ENCODE measurements around the gene PTPRD. TPM values are rescaled to one million over a fixed set of nuclear protein-coding genes. Genes with fewer than 3 reads are reported as not detected.

The PTPRD gene
- total and polyA plus RNA-seq, 2 of the 4 experiments (the other 2 are of a cell fraction): 0.07 to 0.18 TPM

DNA sequence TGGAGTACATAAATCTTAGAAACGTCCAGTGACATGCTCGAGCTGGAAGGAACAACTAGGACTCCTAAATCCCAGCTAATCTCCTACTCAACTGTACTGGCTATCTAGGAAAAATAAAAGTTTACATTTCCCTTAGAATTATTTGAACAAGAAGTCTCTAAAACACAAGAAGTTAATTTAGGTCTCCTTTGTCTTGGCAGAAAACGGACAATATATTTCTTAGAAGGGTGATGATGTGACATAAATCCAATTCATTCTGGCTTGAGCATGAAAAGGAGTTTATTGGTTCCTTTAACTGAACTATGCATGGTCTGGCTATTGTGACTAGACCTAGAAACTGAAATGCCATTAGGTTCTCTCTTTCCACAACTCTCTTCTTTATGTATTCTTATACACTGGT lies 1571.0 kb downstream of the PTPRD start:
- BruUV-seq (replicated peaks): no TSS peak
- Histone ChIP-seq H3K79me1 (ENCODE audit: low read depth in 1 of 2, low read length in 2 of 2) (no peaks in the 10 kb centered on the region), H3K4me1 (ENCODE audit: control insufficient read depth, insufficient read depth, low read length) (no peaks in the 10 kb centered on the region), H4K91ac (ENCODE audit: insufficient read depth, low read depth, low read length) (no peak overlapping the region), H2BK15ac (ENCODE audit: low read depth, low read length) (no peak overlapping the region), H2BK20ac (ENCODE audit: low read depth, low read length) (no peak overlapping the region), H2BK5ac (ENCODE audit: low read depth, low read length, poor library complexity, severe bottlenecking) (no peak overlapping the region), H3K23ac (ENCODE audit: low read depth, low read length) (no peak overlapping the region), H3K56ac (ENCODE audit: extremely low read depth, insufficient read depth, low read length) (no peak overlapping the region), H2BK120ac (ENCODE audit: low read depth, low read length) (no peak overlapping the region), H2AK9ac (replicated peaks; ENCODE audit: low read depth, low read length, poor library complexity) (no peak overlapping the region), H3K4ac (ENCODE audit: low read depth, low read length) (no peak overlapping the region), H4K5ac (ENCODE audit: low read depth, low read length) (no peak overlapping the region), H3K14ac (replicated peaks; ENCODE audit: low read depth, low read length) (no peak overlapping the region), H3K9me3 (ENCODE audit: control insufficient read depth, insufficient read depth, low read length) (no peaks in the 10 kb centered on the region), H4K8ac (ENCODE audit: low read depth in 2 of 2, low read length in 2 of 2) (no peak overlapping the region), H3K18ac (ENCODE audit: low read depth, low read length) (no peak overlapping the region), H2AFZ (replicated peaks; ENCODE audit: low read length, poor library complexity) (no peak overlapping the region), H3K4me3 (ENCODE audit: insufficient read depth, low read depth, low read length) (no peak overlapping the region), H4K20me1 (ENCODE audit: insufficient read depth, low read length) (no peaks in the 10 kb centered on the region), H2AK5ac (ENCODE audit: low read depth, low read length) (no peak overlapping the region), H3K9me1 (ENCODE audit: insufficient read depth, low read length) (no peaks in the 10 kb centered on the region), H3K36me3 (ENCODE audit: control insufficient read depth, insufficient read depth, low read length) (no peaks in the 10 kb centered on the region), H3K9ac (ENCODE audit: low read depth, low read length) (no peak overlapping the region), H3K27me3 (ENCODE audit: control insufficient read depth, insufficient read depth, low read length) (no peaks in the 10 kb centered on the region), H3K27ac (ENCODE audit: insufficient read depth, low read length) (no peak overlapping the region), H3K4me2 (ENCODE audit: low read depth, low read length) (no peak overlapping the region)
- intact Hi-C loops (cut with micrococcal nuclease) (no loop called here), in situ Hi-C loops (cut with MboI; ENCODE audit: low sequenced_read_pairs) (no loop called here), dilution Hi-C loops (cut with HindIII; ENCODE audit: low sequenced_read_pairs, unreplicated experiment) (no loop called here)
- ATAC-seq (ENCODE audit: low read depth) (no peak), DNase-seq (no peak)
- no peak for TF ChIP-seq POLR2A (IDR thresholded peaks at IDR 0.05; ENCODE audit: low read depth, low read length)
- TF ChIP-seq RAD21 (IDR thresholded peaks at IDR 0.05; ENCODE audit: low read length): no peak
- TF ChIP-seq SMC3 (IDR thresholded peaks at IDR 0.05; ENCODE audit: low read depth, low read length): no peak
- TF ChIP-seq USF2 (IDR thresholded peaks at IDR 0.05; ENCODE audit: low read depth, low read length): no peak
- no peak for TF ChIP-seq FOS (IDR thresholded peaks at IDR 0.05; ENCODE audit: low read depth, low read length)
- TF ChIP-seq MAFK (IDR thresholded peaks at IDR 0.05; ENCODE audit: low read depth, low read length): no peak
- TF ChIP-seq RFX5 (IDR thresholded peaks at IDR 0.05; ENCODE audit: low read depth, low read length): no peak
- no peak for TF ChIP-seq BHLHE40 (IDR thresholded peaks at IDR 0.05; ENCODE audit: low read depth, low read length)
- TF ChIP-seq NFE2L2 (IDR thresholded peaks at IDR 0.05; ENCODE audit: low read depth, low read length): no peak
- no peak for TF ChIP-seq RCOR1 (IDR thresholded peaks at IDR 0.05; ENCODE audit: insufficient replicate concordance, low read length)
- no peak for TF ChIP-seq MAZ (IDR thresholded peaks at IDR 0.05; ENCODE audit: borderline replicate concordance, low read depth, low read length)
- TF ChIP-seq CEBPB (IDR thresholded peaks at IDR 0.05; ENCODE audit: low read depth, low read length): no peak
- no peak for TF ChIP-seq MXI1 (IDR thresholded peaks at IDR 0.05; ENCODE audit: borderline replicate concordance, low read depth, low read length)
- TF ChIP-seq CHD1 (IDR thresholded peaks at IDR 0.05; ENCODE audit: low read depth, low read length): no peak
- TF ChIP-seq CTCF (conservative IDR thresholded peaks at IDR 0.05; ENCODE audit: low read depth, low read length): no peak
- TF ChIP-seq, protein P1, sequence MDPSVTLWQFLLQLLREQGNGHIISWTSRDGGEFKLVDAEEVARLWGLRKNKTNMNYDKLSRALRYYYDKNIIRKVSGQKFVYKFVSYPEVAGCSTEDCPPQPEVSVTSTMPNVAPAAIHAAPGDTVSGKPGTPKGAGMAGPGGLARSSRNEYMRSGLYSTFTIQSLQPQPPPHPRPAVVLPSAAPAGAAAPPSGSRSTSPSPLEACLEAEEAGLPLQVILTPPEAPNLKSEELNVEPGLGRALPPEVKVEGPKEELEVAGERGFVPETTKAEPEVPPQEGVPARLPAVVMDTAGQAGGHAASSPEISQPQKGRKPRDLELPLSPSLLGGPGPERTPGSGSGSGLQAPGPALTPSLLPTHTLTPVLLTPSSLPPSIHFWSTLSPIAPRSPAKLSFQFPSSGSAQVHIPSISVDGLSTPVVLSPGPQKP (IDR thresholded peaks at IDR 0.05; ENCODE audit: borderline replicate concordance, low read depth, low read length): no peak
- ChIA-PET CTCF (no interaction called here), POLR2A (ENCODE audit: unreplicated experiment) (no interaction called here)
- WGBS, 2 experiments (ENCODE audit: extremely low coverage in 2 of 2, insufficient read length in 1 of 2): no CpG with 5 or more reads among the region's 3 CpGs
